Left kidney (tissue), 2 donors: ENCODE measurements around the gene ADGRV1. TPM values are rescaled to one million over a fixed set of nuclear protein-coding genes. Genes with fewer than 3 reads are reported as not detected.
"Not testable (repeated sequence)": the region's sequence is repeated elsewhere in the genome, so short reads cannot be mapped to it uniquely, and the experiment has no call there.

Experiments used
- DNase-seq: peaks from one replicate; pipeline ENCODE4 v3.0.0-alpha.2; 2013
- polyA plus RNA-seq: library from polyadenylated mRNA; unstranded; fragments of 120-200 nt; gene quantifications from one replicate; pipeline ENCODE4 v1.2.1, GENCODE V29; 2013; ENCODE audit not compliant: insufficient read length

The ADGRV1 gene
- polyA plus RNA-seq, 1 donor = 12.5 TPM

DNA sequence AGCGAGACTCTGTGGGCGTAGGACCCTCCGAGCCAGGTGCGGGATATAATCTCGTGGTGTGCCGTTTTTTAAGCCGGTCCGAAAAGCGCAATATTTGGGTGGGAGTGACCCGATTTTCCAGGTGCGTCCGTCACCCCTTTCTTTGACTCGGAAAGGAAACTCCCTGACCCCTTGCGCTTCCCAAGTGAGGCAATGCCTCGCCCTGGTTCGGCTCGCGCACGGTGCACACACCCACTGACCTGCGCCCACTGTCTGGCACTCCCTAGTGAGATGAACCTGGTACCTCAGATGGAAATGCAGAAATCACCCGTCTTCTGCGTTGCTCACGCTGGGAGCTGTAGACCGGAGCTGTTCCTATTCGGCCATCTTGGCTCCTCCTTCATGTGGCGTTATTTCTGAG is 263.5 kb downstream of the ADGRV1 start:
- not testable (repeated sequence) for DNase-seq

DNA sequence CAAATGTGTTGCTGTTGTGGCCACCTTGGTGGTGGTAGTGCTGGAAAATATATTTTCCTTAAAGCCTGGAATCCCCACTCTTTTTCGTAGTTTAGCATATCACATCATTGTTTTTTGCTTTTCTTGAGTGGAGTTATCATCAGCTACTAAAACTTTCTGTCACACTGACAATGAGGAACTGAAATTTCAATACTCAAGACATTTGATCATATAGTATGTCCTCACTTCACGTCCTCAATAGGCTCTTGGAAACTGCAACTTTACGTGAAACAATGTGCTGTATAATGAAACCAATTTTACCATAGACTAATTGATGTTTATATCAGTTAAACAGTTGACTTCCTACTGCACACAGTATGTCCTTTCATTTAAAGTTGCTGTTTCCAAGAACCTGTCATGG is 265.8 kb downstream of the ADGRV1 start:
- no peak for DNase-seq

- DNase-seq = peak; percentile 71
Measured at GRCh38 chr5:90830058-90830457, 271.5 kb downstream of the ADGRV1 start.

DNA sequence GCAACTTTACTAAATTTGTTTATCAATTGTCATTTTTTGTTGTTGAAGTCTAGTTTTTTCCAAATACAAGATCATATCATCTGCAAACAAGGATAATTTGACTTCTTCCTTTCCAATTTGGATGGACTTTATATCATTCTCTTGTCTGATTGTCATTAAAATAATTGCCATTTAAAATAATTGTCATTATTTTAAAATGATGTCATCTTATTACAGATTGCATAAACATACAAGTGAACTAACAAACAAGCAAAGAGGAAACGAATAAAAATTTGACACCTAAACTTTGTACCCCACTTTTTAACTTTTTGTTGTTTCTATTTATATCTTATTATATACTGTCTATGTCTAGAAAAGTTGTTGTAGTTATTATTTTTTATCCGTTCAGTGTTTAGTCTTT is 275.2 kb downstream of the ADGRV1 start:
- DNase-seq = no peak

- DNase-seq = no peak
Measured at GRCh38 chr5:90834711-90835110, 276.1 kb downstream of the ADGRV1 start.

- no peak for DNase-seq
Measured at GRCh38 chr5:90843443-90843842, 284.8 kb downstream of the ADGRV1 start.

GRCh38 chr5:90844931-90845330 is 286.3 kb downstream of the ADGRV1 start:
- DNase-seq = no peak

GRCh38 chr5:90845723-90846554 is 287.3 kb downstream of the ADGRV1 start:
- DNase-seq = no peak

GRCh38 chr5:90847606-90848005 is 289.0 kb downstream of the ADGRV1 start:
- not testable (repeated sequence) for DNase-seq

GRCh38 chr5:90849939-90850338 is 291.3 kb downstream of the ADGRV1 start:
- no peak for DNase-seq

DNA sequence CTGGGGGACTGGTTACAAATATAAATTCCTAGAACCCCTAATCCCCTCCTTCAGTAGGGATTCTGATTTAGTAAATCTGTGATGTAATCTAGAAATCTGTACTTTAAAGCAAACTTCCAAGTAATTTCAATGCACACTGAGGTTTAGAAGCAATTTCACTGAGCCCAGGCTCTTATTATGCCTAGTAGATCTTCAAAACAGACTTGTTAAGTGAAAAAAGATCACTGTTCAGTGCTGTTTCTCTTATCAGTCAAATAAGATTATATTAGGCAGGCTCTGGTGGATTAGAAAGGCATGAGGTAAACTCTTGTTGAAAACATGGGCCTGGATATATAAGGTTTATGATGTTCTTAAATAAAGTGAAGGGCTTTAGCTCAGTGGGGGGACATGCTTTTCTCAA is 293.9 kb downstream of the ADGRV1 start:
- DNase-seq = no peak

- no peak for DNase-seq
Measured at GRCh38 chr5:90853750-90854149, 295.2 kb downstream of the ADGRV1 start.

DNA sequence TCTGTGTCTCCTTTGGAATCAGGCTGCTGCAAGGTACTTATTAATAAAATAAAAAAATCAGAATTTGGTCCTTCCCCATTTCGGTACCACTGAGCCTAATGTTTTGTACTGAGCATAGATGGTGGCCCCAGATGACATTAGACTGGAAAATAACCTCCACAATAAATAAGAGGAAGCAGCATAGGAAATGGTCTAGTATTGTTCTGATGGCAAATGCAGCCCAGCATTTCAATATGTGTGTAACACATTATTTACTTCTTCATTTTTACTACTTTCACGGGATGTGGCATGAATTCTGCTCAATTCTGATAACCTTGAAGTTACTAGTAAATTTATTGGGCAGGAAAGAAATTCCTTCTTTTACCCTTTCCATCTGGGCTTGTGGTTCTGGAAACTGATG is 295.6 kb downstream of the ADGRV1 start:
- no peak for DNase-seq

DNA sequence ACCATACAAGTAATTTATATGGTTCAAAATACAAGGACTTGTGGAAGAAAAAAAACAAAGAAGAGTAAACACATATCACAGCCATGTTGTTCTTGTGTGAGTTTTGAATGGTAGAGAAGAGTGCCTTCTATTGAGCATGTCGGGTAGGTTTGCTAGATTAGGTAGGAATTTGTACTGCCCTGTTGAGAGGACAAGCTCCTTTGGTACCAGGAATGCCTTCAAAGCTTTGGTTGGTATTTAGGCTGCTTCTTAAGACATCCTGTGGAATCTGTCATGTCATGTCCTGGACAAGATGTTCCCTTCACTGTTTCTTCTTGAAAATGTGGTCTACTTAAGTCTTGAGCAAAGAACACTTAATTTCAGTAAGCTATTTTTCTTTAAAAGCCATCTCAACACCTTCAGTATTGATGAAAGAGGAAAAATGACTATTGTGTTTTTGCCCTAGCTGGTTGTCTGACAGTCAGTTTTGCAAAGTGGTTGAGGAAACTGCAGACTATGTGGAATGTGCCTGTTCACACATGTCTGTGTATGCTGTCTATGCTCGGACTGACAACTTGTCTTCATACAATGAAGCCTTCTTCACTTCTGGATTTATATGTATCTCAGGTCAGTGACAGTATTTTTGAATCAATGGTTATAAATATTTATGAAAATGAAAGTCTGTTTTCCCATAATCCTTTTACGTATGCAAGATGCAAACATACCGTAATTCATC is 296.9 kb downstream of the ADGRV1 start:
- DNase-seq = no peak

- DNase-seq = no peak
Measured at GRCh38 chr5:90861843-90862586, 303.4 kb downstream of the ADGRV1 start.

DNA sequence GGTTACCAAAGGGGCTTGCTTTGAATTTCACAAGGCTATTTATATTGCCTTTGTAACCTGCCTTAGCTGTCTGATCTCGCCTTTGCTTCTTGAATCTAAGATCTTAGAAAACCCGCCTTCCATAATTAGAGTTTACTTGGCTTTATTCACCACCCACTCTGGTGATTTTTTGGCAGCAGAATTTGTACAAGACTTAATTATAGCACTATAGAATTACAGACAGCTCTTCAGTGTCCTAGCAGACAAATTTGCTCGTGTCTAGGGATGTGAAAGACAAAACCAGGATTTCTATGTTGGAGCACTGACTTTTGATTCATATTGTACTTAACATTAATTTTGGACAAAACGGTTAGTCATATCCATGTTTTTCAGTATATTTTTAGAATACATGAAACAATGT is 306.6 kb downstream of the ADGRV1 start:
- no peak for DNase-seq

DNA sequence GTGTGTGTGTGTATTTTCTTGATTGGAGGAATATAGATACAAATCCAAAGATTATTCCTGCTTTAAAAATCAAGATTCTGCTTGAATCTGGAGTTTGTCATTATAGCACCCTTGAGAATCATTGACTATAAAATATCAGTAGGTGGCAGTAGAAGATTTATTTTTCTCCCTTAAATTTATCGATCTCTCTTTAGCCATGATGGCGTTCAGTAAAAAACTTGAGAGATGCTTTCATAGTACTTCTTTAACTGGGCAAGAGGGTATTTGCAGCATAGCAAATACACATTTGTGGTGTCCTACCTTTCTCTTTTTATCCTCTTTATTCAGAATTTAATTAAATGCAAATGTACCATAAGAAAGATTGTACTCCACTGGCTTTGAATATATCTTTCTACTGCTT is 307.7 kb downstream of the ADGRV1 start:
- DNase-seq = no peak

DNA sequence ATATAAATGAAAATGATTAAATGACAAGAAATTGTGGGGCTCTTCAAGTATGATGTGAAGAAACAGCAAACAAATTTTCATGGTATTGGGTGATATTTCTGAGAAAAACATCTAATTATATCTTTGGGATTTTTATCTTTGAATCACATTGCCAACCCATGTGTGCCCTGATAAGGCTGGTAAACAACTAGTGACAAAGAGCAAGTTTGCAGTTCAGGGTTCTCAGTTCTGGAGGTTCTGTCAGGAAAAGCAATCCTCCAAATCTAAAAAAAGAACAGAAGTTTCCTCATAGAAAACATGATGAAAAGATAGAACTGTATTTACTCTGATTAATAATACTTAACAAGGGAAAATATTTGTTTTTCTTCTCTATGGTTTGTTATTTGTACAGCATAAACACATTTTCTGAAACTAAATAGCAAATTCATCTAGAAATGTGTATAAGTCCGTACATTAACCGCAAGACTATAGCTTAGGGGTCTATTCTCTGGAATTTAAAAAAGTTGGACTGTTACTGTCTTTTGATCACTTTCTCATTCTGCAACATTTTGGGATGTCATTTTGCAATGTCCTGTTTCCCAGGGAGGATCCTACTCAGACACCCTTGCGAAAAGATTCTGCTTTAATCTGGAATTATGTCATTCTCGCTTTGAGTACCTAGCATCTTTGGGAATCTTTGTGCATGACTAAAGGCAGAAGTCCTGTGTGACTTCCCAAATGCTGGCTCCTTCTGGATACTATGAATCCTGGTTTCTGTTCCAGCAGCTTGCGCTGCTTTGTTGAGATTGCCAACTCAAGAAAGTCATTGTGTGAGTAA is 308.5 kb downstream of the ADGRV1 start:
- DNase-seq = no peak

DNA sequence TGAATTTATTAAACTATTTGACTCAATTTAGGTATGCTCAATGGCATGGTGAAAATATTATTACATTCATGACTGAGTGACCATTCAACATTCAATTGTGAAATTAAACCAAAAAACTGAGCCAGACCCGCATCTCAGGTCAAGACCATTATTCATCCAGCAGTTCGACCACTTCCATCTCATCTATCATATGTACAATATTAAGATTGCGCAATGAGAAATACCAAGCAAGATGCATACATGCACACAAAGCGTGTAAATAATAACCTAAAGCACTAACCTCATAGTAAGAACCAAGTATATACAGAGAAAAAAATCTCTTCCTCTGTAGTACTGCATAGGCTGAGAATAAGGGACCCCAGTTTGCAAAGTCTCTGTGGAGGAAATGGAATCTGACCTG is 310.2 kb downstream of the ADGRV1 start:
- no peak for DNase-seq

- no peak for DNase-seq
Measured at GRCh38 chr5:90871391-90871991, 312.9 kb downstream of the ADGRV1 start.

- DNase-seq = no peak
Measured at GRCh38 chr5:90873033-90873517, 314.5 kb downstream of the ADGRV1 start.
